Right cardiac atrium (tissue), 5 donors: ENCODE results near the gene EPHA6. TPM values are rescaled to one million over a fixed set of nuclear protein-coding genes. Genes with fewer than 3 reads are reported as not detected.

ENCODE experiments used
- ATAC-seq, 2 donors: fragments of 200-7000 bp; cut with Tn5 transposase; one replicate each; pipeline versions ENCODE4 v1.8.0 to v1.9.1; 2020; ENCODE audit warnings: moderate library complexity in 2 of 2, mild to moderate bottlenecking in 1 of 2
- DNase-seq, 3 donors: peaks; one replicate each; pipeline ENCODE4 v3.0.0-alpha.2; 2020
- H3K27ac ChIP-seq: one replicate; pipeline ENCODE4 v1.5.1; 2013; ENCODE audit warnings: mild to moderate bottlenecking, low read length, control low read depth, moderate library complexity
- H3K27me3 ChIP-seq: one replicate; pipeline ENCODE4 v1.6.1; 2013; ENCODE audit not compliant: control insufficient read depth, insufficient read depth
- H3K4me1 ChIP-seq: one replicate; pipeline ENCODE4 v1.6.1; 2013; ENCODE audit warnings: low read length; ENCODE audit not compliant: control insufficient read depth, insufficient read depth
- H3K4me3 ChIP-seq: one replicate; pipeline ENCODE4 v1.5.1; 2013; ENCODE audit warnings: low read length, control low read depth
- H3K9me3 ChIP-seq: one replicate; pipeline ENCODE4 v1.6.1; 2013; ENCODE audit warnings: low read length; ENCODE audit not compliant: control insufficient read depth
- WGBS: extraction: QIAGEN DNeasy Blood & Tissue Kit; methylation state at CpG from one replicate; pipeline ENCODE4 v1.1.7; 2013; 5-methylcytosine and 5-hydroxymethylcytosine counted together
- intact Hi-C, 4 donors: fragments of 100-400 bp; cut with DNase I; formaldehyde crosslinking; loops; one replicate each; pipeline versions ENCODE4 v1.11.0 to v1.14.0; 2022 to 2023
- polyA plus RNA-seq: library from polyadenylated mRNA; stranded (reverse); fragments of 200-250 nt; gene quantifications from one replicate; pipeline ENCODE4 v1.2.3, GENCODE V29; 2013
- total RNA-seq, 4 donors: library from RNA; stranded (reverse); fragmentation: NEBNext Ultra II Directional; extraction: Animal tissue kit (Norgen Biotek cat#: 25700); gene quantifications; one replicate each; pipeline ENCODE4 v1.2.1, GENCODE V29; 2021
- donor health status: healthy with polysubstance abuse.
- donor health status: DM: no; HTN: yes; CAD: no.
- donor health status: DM: no; HTN: no; CAD: no.
- donor health status: DM: no; HTN: yes; CAD: no; lungs with severe emphysema.
- donor health status: DM: yes; HTN: yes; CAD: no.

The EPHA6 gene
- total and polyA plus RNA-seq, 5 donors: 0.05 to 1.4 (median 0.59) TPM

DNA sequence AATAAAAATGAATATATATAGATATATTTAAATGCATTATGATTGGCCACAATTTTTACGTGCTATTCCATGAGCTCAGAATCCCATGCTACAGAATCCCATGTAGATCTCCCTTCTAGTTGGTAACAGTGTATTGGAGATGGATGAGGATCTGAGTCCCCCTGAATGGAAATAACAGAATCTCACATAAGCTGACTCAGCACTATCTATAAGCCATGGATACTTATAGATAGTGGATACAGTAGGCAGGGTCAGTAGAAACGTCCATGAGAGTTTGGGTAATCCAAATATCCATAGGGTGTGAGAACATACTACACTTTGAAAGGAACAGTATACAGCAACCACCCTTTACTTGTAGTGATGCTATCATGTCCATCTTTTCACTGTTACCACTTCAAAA, 375.4 kb downstream of the EPHA6 start:
- WGBS: 66% methylated on average over 2 of the region's 2 CpGs
- Histone ChIP-seq H3K4me3 (no peak overlapping the region), H3K27ac (no peak overlapping the region), H3K4me1 (no peaks in the 10 kb centered on the region), H3K9me3 (no peaks in the 10 kb centered on the region), H3K27me3 (no peaks in the 10 kb centered on the region)
- intact Hi-C loops: no loop called here
- ATAC-seq (no peak), DNase-seq (no peak)

GRCh38 chr3:97197083-97197482, 382.7 kb downstream of the EPHA6 start:
- 80% methylated on average over 4 of the region's 4 CpGs for WGBS
- no peak for DNase-seq
- H3K4me3 ChIP-seq: no peak overlapping the region
- no peak overlapping the region for H3K27ac ChIP-seq
- H3K9me3 ChIP-seq: no peaks in the 10 kb centered on the region
- no peak for ATAC-seq
- H3K4me1 ChIP-seq: no peaks in the 10 kb centered on the region
- intact Hi-C loops: no loop called here
- no peaks in the 10 kb centered on the region for H3K27me3 ChIP-seq

DNA sequence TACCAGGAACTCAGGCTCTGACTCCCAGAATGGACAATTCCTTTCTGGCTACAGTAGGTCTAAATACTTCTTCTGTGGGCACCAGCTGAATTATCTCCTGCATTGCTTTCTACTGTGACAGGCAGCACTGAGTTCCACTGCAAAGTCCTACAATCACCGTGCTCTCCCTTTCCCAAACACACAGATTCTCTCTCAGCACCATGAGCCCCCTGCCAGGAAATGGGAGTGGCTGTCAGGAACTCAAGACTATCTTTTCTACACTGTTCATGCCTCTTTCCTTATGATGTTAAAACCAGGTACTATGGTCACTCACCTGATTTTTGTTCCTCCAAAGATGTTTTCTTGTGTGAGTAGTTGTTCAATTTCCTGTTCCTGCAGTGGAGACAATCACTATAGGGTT, 383.4 kb downstream of the EPHA6 start:
- no peak overlapping the region for H3K4me3 ChIP-seq
- no peaks in the 10 kb centered on the region for H3K9me3 ChIP-seq
- H3K27me3 ChIP-seq: no peaks in the 10 kb centered on the region
- intact Hi-C loops: no loop called here
- ATAC-seq (no peak), DNase-seq (no peak)
- 59% methylated on average over 1 of the region's 1 CpG for WGBS
- no peak overlapping the region for H3K27ac ChIP-seq
- H3K4me1 ChIP-seq: no peaks in the 10 kb centered on the region

- ATAC-seq (no peak), DNase-seq (no peak)
- H3K4me3 ChIP-seq: no peak overlapping the region
- H3K27ac ChIP-seq: no peak overlapping the region
- H3K9me3 ChIP-seq: no peaks in the 10 kb centered on the region
- H3K27me3 ChIP-seq: no peaks in the 10 kb centered on the region
- 89% methylated on average over 3 of the region's 3 CpGs for WGBS
- H3K4me1 ChIP-seq: no peaks in the 10 kb centered on the region
- intact Hi-C loops: no loop called here
Observed at GRCh38 chr3:97200387-97200786, 386.0 kb downstream of the EPHA6 start.

DNA sequence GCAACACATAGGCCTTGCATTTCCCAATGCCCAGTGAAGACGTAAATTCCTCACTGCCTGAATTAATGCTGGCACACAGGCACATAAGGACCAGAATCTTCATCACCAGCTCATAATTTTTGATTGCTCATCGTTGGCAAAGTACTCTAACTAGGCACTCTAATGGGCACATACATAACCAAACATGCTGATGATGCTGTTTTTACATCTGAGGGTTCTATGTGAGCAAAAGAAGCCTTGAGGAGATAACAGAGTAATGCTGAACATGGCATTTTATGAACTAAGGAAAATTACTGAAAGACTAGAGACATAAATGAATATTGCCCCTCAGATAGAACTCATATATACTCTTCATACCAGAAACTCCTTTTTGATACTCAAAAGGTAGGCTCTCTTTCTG, 387.4 kb downstream of the EPHA6 start:
- Histone ChIP-seq H3K27me3 (no peaks in the 10 kb centered on the region), H3K4me1 (no peaks in the 10 kb centered on the region), H3K27ac (no peak overlapping the region), H3K4me3 (no peak overlapping the region), H3K9me3 (no peaks in the 10 kb centered on the region)
- ATAC-seq (no peak), DNase-seq (no peak)
- 76% methylated on average over 2 of the region's 2 CpGs for WGBS
- intact Hi-C loops: no loop called here

- intact Hi-C loops: no loop called here
- WGBS: 90% methylated on average over 1 of the region's 1 CpG
- ATAC-seq: no peak
Observed at GRCh38 chr3:97228966-97229365, 414.6 kb downstream of the EPHA6 start.

GRCh38 chr3:97230486-97230885, 416.1 kb downstream of the EPHA6 start:
- no peaks in the 10 kb centered on the region for H3K27me3 ChIP-seq
- H3K27ac ChIP-seq: no peak overlapping the region
- intact Hi-C loops: no loop called here
- 79% methylated on average over 3 of the region's 3 CpGs for WGBS
- ATAC-seq: no peak
- DNase-seq: no peak
- no peak overlapping the region for H3K4me3 ChIP-seq
- H3K4me1 ChIP-seq: no peaks in the 10 kb centered on the region
- no peaks in the 10 kb centered on the region for H3K9me3 ChIP-seq

More at GRCh38 chr3:97228966-97229365, 414.6 kb downstream of the EPHA6 start:
- no peak overlapping the region for H3K27ac ChIP-seq
- H3K4me3 ChIP-seq: no peak overlapping the region
- no peak for DNase-seq
- no peaks in the 10 kb centered on the region for H3K9me3 ChIP-seq
- no peaks in the 10 kb centered on the region for H3K27me3 ChIP-seq
- H3K4me1 ChIP-seq: no peaks in the 10 kb centered on the region

DNA sequence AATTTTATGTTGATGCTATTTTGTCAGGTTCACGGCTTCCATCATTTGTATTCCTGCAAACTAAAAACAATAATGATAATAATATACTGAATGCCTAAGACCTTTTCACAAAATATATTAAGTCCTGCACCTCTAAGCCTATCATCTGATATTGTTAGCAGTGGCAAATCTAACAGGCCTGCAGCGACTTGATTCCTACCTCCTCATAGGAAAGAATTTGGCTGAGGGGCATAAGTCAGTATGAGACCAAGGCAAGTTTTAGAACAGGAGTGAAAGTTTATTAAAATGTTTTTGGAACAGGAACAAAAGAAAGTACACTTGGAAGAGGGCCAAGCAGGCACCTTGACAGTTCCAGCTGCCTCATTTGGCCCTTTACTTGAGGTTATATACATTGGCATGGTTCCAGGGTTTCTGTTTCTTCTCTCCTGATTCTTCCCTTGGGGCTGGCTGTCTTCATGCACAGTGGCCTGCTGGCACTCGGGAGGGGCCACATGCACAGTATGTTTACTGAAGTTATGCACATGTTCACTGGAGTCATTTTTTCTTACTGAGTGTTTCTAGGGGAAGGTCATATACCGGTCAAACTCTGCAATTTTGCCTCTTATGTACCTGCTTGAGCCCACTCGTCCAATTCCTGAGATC, 418.1 kb downstream of the EPHA6 start:
- no peaks in the 10 kb centered on the region for H3K9me3 ChIP-seq
- no peak overlapping the region for H3K4me3 ChIP-seq
- H3K4me1 ChIP-seq: no peaks in the 10 kb centered on the region
- H3K27me3 ChIP-seq: no peaks in the 10 kb centered on the region
- DNase-seq: no peak
- WGBS: 56% methylated on average over 5 of the region's 5 CpGs
- H3K27ac ChIP-seq: no peak overlapping the region
- intact Hi-C loops: no loop called here
- no peak for ATAC-seq

- ATAC-seq: no peak
- Histone ChIP-seq H3K27me3 (no peaks in the 10 kb centered on the region), H3K4me3 (no peak overlapping the region), H3K27ac (no peak overlapping the region), H3K4me1 (no peaks in the 10 kb centered on the region), H3K9me3 (no peaks in the 10 kb centered on the region)
- no peak for DNase-seq
- intact Hi-C loops: no loop called here
Observed at GRCh38 chr3:97235179-97235578, 420.8 kb downstream of the EPHA6 start.

DNA sequence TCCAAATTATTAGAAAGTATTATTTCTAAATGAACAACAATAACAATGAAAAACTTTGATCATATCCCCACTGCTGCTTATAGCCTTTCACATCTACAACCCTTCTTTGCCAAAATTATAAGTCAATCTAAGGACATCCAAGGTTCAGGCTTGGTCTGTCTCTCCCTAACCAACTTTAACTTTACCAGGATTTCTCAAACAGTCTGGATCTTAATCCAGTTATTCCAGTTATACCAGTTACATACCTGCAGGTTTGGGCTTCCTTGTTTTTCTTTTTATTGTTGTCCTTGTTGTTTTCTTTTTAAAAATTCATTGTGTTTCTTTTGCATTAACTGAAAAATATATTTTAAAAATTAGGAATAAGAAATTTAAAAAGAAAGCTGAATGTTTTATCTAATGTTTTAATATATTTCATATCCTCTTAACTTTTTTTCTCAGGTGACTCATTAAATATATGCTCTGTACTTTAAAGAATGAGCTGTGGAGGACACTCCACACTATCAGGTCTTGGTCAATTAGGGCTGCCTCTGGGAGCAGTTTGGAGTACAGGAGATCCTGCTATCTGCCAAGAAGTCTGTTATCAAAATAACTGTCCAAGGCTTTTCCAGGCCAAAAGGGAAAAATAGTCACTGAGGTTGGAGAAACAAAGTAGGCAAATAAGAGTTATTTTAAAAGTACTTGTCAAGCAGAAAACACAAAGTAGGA, 421.4 kb downstream of the EPHA6 start:
- Histone ChIP-seq H3K4me3 (no peak overlapping the region), H3K4me1 (no peaks in the 10 kb centered on the region), H3K27me3 (no peaks in the 10 kb centered on the region), H3K27ac (no peak overlapping the region), H3K9me3 (no peaks in the 10 kb centered on the region)
- intact Hi-C loops: no loop called here
- ATAC-seq: no peak
- no peak for DNase-seq

GRCh38 chr3:97241417-97241816, 427.0 kb downstream of the EPHA6 start:
- no peaks in the 10 kb centered on the region for H3K9me3 ChIP-seq
- no peaks in the 10 kb centered on the region for H3K27me3 ChIP-seq
- intact Hi-C loops: no loop called here
- no peak overlapping the region for H3K27ac ChIP-seq
- WGBS: 79% methylated on average over 1 of the region's 1 CpG
- H3K4me1 ChIP-seq: no peaks in the 10 kb centered on the region
- no peak overlapping the region for H3K4me3 ChIP-seq
- no peak for DNase-seq
- ATAC-seq: no peak
